Suprapubic skin (tissue), 4 donors: ENCODE data around the gene IRF8.

Source experiments
- EP300 ChIP-seq: sonication (generic); formaldehyde crosslinking; IDR thresholded peaks from one replicate; pipeline ENCODE4 v1.6.1; 2017; ENCODE audit warnings: antibody characterized with exemption
- POLR2AphosphoS5 ChIP-seq, 3 donors: sonication (generic); formaldehyde crosslinking; IDR thresholded peaks; one replicate each; pipeline ENCODE4 v1.6.1; 2017; ENCODE audit warnings: antibody characterized with exemption in 3 of 3
- TF ChIP-seq, protein P1 (sequence below), 2 donors: fragments of 200-600 bp in 1 of 2; fragments of 450-650 bp in 1 of 2; sonication (generic) in 1 of 2; IDR thresholded peaks; one replicate each; pipeline ENCODE4 v1.5.1; 2016 to 2019; ENCODE audit warnings: antibody characterized with exemption in 2 of 2, mild to moderate bottlenecking in 1 of 2, moderate library complexity in 1 of 2

DNA sequence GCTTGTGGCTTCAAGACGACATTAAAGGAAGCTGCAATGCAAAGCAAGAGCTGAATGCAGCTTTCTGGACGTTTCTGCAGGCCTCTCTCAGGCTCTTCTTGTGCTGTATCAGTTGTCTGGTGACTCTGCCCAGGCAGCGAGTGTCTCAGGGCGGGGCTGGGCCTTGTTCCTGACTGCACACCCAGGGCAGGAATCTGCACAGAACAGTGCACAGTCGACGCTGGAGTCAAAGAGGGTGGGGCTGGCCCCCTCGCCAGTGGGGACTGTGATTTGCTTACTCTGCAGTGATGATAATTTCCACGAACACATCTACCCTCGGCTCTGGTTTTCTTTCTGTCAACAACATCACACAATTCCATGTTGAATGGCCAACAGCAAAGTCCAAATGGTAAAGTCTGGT lies 60.7 kb downstream of the IRF8 start:
- TF ChIP-seq, protein P1, sequence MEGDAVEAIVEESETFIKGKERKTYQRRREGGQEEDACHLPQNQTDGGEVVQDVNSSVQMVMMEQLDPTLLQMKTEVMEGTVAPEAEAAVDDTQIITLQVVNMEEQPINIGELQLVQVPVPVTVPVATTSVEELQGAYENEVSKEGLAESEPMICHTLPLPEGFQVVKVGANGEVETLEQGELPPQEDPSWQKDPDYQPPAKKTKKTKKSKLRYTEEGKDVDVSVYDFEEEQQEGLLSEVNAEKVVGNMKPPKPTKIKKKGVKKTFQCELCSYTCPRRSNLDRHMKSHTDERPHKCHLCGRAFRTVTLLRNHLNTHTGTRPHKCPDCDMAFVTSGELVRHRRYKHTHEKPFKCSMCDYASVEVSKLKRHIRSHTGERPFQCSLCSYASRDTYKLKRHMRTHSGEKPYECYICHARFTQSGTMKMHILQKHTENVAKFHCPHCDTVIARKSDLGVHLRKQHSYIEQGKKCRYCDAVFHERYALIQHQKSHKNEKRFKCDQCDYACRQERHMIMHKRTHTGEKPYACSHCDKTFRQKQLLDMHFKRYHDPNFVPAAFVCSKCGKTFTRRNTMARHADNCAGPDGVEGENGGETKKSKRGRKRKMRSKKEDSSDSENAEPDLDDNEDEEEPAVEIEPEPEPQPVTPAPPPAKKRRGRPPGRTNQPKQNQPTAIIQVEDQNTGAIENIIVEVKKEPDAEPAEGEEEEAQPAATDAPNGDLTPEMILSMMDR (IDR thresholded peaks at IDR 0.05) = no peak
- TF ChIP-seq POLR2AphosphoS5 (IDR thresholded peaks at IDR 0.05) (no peak), EP300 (no peak)
